Nephron progenitor cell (in vitro differentiated cells): ENCODE measurements around the gene PSMB3.

Source experiments
- DNase-seq: peaks from one replicate; pipeline ENCODE4 v3.0.0; 2021
- H3K27ac Mint-ChIP-seq: 2 replicates; pipeline ENCODE4 v1.8.0; 2021; ENCODE audit warnings: mild to moderate bottlenecking, moderate library complexity, mixed read lengths
- H3K27me3 Mint-ChIP-seq: 2 replicates; pipeline ENCODE4 v1.8.0; 2021; ENCODE audit warnings: mild to moderate bottlenecking, low read depth, mixed read lengths; ENCODE audit not compliant: poor library complexity
- H3K36me3 Mint-ChIP-seq: 2 replicates; pipeline ENCODE4 v1.8.0; 2021; ENCODE audit warnings: low read depth, mixed read lengths
- H3K4me1 Mint-ChIP-seq: 2 replicates; pipeline ENCODE4 v1.8.0; 2021; ENCODE audit warnings: mixed read lengths
- H3K4me3 Mint-ChIP-seq: 2 replicates; pipeline ENCODE4 v1.8.0; 2021; ENCODE audit warnings: mild to moderate bottlenecking, moderate library complexity, mixed read lengths
- H3K9me3 Mint-ChIP-seq: 2 replicates; pipeline ENCODE4 v1.8.0; 2021; ENCODE audit warnings: mild to moderate bottlenecking, moderate library complexity, mixed read lengths
- TF ChIP-seq, protein P1 (sequence below): fragments of 200-600 bp; sonication (generic); IDR thresholded peaks from 2 replicates; pipeline ENCODE4 v1.5.0; 2021; ENCODE audit warnings: antibody characterized with exemption

PSMB3 gene

DNA sequence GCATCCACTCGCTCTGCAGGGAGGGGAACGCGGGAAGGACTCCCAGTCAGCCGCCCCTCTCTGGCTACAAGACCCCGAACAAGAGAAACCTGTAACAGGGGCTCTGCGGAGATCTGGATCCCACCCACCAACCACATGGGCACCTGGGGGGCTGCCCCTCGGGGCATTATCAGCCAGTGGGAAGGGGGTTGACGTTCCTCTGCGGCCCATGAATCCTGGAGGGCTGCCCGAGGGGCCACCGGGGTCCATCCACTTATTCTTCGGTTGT lies 2.6 kb upstream of the PSMB3 start:
- no peak for DNase-seq
- TF ChIP-seq, protein P1, sequence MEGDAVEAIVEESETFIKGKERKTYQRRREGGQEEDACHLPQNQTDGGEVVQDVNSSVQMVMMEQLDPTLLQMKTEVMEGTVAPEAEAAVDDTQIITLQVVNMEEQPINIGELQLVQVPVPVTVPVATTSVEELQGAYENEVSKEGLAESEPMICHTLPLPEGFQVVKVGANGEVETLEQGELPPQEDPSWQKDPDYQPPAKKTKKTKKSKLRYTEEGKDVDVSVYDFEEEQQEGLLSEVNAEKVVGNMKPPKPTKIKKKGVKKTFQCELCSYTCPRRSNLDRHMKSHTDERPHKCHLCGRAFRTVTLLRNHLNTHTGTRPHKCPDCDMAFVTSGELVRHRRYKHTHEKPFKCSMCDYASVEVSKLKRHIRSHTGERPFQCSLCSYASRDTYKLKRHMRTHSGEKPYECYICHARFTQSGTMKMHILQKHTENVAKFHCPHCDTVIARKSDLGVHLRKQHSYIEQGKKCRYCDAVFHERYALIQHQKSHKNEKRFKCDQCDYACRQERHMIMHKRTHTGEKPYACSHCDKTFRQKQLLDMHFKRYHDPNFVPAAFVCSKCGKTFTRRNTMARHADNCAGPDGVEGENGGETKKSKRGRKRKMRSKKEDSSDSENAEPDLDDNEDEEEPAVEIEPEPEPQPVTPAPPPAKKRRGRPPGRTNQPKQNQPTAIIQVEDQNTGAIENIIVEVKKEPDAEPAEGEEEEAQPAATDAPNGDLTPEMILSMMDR, result no peak
- H3K27ac Mint-ChIP-seq, result no peak overlapping the region
- no peaks in the 10 kb centered on the region for H3K9me3 Mint-ChIP-seq
- no peaks in the 10 kb centered on the region for H3K27me3 Mint-ChIP-seq
- peaks cover 55% of the 10 kb centered on the region for H3K4me1 Mint-ChIP-seq
- peaks cover 9% of the 10 kb centered on the region for H3K36me3 Mint-ChIP-seq
- peak overlapping the region; percentile 98 for H3K4me3 Mint-ChIP-seq

DNA sequence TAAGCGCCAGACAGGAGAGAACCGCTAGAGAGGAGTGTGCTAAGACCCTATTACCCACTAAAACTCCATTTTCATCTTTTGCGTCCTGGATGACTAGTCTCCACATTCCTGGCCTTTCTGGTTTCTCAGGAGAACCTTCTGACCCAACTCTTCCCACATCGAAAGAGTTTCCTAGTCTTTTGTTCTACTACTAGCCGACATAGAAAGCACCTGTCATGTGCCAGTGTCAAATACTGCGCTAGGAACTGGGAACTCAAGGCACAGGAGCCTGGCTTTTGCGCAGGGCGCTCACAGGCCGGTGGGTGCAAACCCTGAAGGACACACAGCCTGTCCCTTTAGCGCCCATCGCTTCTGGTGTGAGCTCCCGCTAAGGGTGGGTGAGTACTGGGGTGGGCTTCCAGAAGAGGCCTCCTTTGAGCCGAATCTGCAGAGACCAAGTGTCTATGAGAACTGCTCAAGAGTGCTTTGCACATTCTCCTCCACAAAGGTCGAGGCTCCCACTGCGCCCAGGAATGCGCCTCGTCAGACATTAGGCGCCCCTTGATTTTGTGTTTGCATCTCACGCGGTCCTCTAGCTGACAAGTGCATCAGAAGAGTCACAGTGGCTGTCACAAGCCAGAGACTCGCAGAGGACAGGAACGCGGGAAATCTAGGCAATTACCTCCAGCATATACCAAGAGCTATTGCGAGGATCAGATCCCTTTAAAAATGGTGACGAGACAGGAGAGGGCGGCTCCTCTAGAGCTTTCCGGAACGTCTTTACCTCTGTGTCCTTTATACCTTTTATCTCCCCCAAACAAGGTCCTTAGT lies 2.0 kb upstream of the PSMB3 start:
- no peaks in the 10 kb centered on the region for H3K27me3 Mint-ChIP-seq
- no peaks in the 10 kb centered on the region for H3K9me3 Mint-ChIP-seq
- H3K36me3 Mint-ChIP-seq, result peaks cover 9% of the 10 kb centered on the region
- no peak overlapping the region for H3K27ac Mint-ChIP-seq
- peak; percentile 27 for DNase-seq
- H3K4me1 Mint-ChIP-seq, result peaks cover 52% of the 10 kb centered on the region
- TF ChIP-seq, protein P1, result no peak
- peak overlapping the region; percentile 98 for H3K4me3 Mint-ChIP-seq

DNA sequence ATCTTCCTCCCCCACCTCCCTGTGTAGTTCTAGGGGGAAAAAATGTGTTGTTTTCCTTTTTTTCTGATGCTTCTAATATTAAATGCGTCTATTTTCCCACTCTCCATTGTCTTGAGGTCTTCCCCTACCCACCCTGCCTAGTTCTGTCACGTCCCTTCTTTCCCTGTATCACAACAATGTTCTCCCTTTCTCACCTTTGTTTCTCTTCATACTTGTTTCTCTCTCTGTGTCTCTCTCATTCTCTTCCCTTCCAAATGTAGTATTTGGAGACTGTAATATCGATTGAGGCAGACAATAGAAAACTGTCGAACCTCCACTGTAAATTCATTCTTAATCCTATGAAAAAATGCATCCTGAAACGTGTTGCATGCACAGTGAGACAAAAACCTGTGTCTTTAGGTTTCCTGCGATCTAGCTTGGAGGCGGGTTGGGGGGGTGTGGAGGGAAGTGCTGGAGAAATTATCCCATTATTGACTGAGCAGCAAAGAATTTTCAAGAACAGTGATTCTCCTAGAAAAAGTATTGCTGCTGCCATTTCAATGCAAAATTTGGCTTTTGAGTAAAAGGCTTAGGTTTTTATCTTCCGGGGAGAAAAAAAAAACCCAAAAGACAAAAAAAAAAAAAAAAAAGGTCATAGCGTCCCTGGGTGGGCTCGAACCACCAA lies 1.3 kb upstream of the PSMB3 start:
- H3K27ac Mint-ChIP-seq, result no peak overlapping the region
- H3K9me3 Mint-ChIP-seq, result no peaks in the 10 kb centered on the region
- TF ChIP-seq, protein P1, result no peak
- H3K4me1 Mint-ChIP-seq, result peaks cover 45% of the 10 kb centered on the region
- no peaks in the 10 kb centered on the region for H3K27me3 Mint-ChIP-seq
- H3K36me3 Mint-ChIP-seq, result peaks cover 17% of the 10 kb centered on the region
- peak overlapping the region; percentile 98 for H3K4me3 Mint-ChIP-seq
- DNase-seq, result peak; percentile 42

DNA sequence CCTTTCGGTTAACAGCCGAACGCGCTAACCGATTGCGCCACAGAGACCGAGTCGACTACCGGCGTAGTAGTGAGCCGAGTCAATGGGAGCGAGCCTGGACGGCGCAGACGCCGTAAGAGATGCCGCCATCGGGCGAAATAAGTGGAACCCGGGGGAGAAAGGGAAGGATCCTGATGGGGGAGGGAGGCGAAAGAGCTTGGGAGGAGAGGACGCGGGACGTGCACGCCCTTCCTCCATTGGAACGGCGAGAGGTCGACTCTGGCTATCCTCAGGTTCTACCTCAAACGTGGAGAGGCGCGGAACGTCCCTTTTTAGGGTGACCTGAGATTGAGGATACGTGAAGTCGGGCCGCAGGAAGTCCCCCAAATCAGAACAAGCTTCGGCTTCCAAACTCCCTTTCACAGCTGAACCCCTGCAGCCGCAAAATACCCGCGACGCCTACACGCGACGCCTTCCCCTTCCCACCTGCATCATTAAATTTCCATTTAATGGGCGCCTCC lies 683 bp upstream of the PSMB3 start:
- Mint-ChIP-seq H3K27me3 (no peaks in the 10 kb centered on the region), H3K36me3 (peaks cover 19% of the 10 kb centered on the region), H3K27ac (peak overlapping the region; percentile 85), H3K4me3 (peak overlapping the region; percentile 98), H3K9me3 (no peaks in the 10 kb centered on the region), H3K4me1 (peaks cover 39% of the 10 kb centered on the region)
- TF ChIP-seq, protein P1, result no peak
- peak; percentile 90 for DNase-seq

DNA sequence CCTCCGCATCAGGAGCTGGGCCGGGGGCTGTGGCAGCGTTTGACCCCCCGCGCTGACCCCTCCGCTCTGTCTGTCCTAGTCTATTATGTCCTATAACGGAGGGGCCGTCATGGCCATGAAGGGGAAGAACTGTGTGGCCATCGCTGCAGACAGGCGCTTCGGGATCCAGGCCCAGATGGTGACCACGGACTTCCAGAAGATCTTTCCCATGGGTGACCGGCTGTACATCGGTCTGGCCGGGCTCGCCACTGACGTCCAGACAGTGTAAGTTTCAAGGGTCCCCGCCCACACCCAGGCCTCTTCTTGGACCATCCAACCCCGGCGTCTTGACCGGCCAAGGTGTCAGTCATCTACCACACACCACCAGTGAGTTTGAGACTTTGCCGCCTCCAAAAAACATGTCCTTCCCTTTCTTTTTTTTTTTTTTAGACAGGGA lies 548 bp downstream of the PSMB3 start:
- DNase-seq, result no peak
- H3K4me1 Mint-ChIP-seq, result peaks cover 38% of the 10 kb centered on the region
- H3K9me3 Mint-ChIP-seq, result no peaks in the 10 kb centered on the region
- TF ChIP-seq, protein P1, result no peak
- H3K27me3 Mint-ChIP-seq, result no peaks in the 10 kb centered on the region
- peaks cover 19% of the 10 kb centered on the region for H3K36me3 Mint-ChIP-seq
- peak overlapping the region; percentile 98 for H3K4me3 Mint-ChIP-seq
- peak overlapping the region; percentile 51 for H3K27ac Mint-ChIP-seq
